GM23338 (cell line): ENCODE results near the gene SLC25A10.

Experiments
- CREB1 ChIP-seq: fragments of 250-450 bp; sonication (Bioruptor Pico); IDR thresholded peaks from 2 replicates; pipeline ENCODE4 v1.5.0; 2020; ENCODE audit warnings: low read depth, mild to moderate bottlenecking, moderate library complexity
- CTCF ChIP-seq, 2 experiments: fragments of 200-600 bp in 1 of 2; sonication (generic) in 1 of 2; conservative IDR thresholded peaks; 2 replicates each; pipeline versions ENCODE4 v1.5.1 to v1.6.1; 2016 to 2017; ENCODE audit warnings: antibody characterized with exemption in 2 of 2, low read depth in 2 of 2, mild to moderate bottlenecking in 2 of 2, moderate library complexity in 1 of 2
- EZH2 ChIP-seq: fragments of 200-600 bp; sonication (generic); IDR thresholded peaks from one replicate; pipeline ENCODE4 v1.8.0; 2017; ENCODE audit warnings: antibody characterized with exemption, mild to moderate bottlenecking, low read depth; ENCODE audit not compliant: unreplicated experiment
- POLR2AphosphoS5 ChIP-seq: IDR thresholded peaks from 2 replicates; pipeline ENCODE4 v1.6.1; 2016; ENCODE audit warnings: antibody characterized with exemption, low read depth

GRCh38 chr17:81706232-81706611, 5.9 kb upstream of the SLC25A10 start:
- TF ChIP-seq CREB1 (CRISPR knock-in tag) (no peak), CTCF (conservative IDR thresholded peaks at IDR 0.05; ENCODE audit: low read depth in 2 of 2) (no peak), EZH2 (no peak), POLR2AphosphoS5 (no peak)
